H1 (cell line): ENCODE measurements around the gene ANLN. TPM values are rescaled to one million over a fixed set of nuclear protein-coding genes. Genes with fewer than 3 reads are reported as not detected.

ENCODE experiments used
- CTCF ChIA-PET: fragments of 300-600 bp; sonication (Branson Sonifier 250); formaldehyde crosslinking; loops from one replicate; lab custom pipeline; 2021; ENCODE audit not compliant: partially characterized antibody; lab: Charles Lee
- POLR2A ChIA-PET: fragments of 300-600 bp; sonication (Branson Sonifier 250); formaldehyde crosslinking; loops from one replicate; lab custom pipeline; 2021; ENCODE audit warnings: inconsistent platforms; ENCODE audit not compliant: partially characterized antibody; lab: Charles Lee
- DNase-seq, 2 experiments: peaks; one replicate each; pipeline versions ENCODE4 v3.0.0 to v3.0.0-alpha.2; 2010 to 2022; ENCODE audit warnings: low spot score in 2 of 2, low read depth in 1 of 2, mixed read lengths in 1 of 2
- FAIRE-seq: peaks from 2 replicates; lab custom pipeline; 2011; peaks lifted over from hg19 to GRCh38; lab: Jason Lieb, UNC
- H2AFZ ChIP-seq: 2 replicates; pipeline ENCODE4 v1.8.1; 2012; ENCODE audit warnings: low read length, inconsistent platforms
- H2AK5ac ChIP-seq: 2 replicates; pipeline ENCODE4 v1.6.1; 2013; ENCODE audit warnings: low read depth, low read length
- H2BK120ac ChIP-seq: replicated peaks from 2 replicates; pipeline ENCODE3; 2013; ENCODE audit warnings: low read depth, low read length, inconsistent platforms
- H2BK12ac ChIP-seq: 2 replicates; pipeline ENCODE4 v1.6.1; 2013; ENCODE audit warnings: low read depth, low read length
- H2BK15ac ChIP-seq: 2 replicates; pipeline ENCODE4 v1.6.1; 2013; ENCODE audit warnings: low read length
- H2BK20ac ChIP-seq: 2 replicates; pipeline ENCODE4 v1.6.1; 2013; ENCODE audit warnings: low read length
- H2BK5ac ChIP-seq: 2 replicates; pipeline ENCODE4 v1.6.1; 2013; ENCODE audit warnings: low read depth, low read length
- H3K14ac ChIP-seq: 2 replicates; pipeline ENCODE4 v1.6.1; 2013; ENCODE audit warnings: inconsistent platforms; ENCODE audit not compliant: insufficient read length
- H3K18ac ChIP-seq: 2 replicates; pipeline ENCODE4 v1.6.1; 2013; ENCODE audit warnings: low read length; ENCODE audit errors: extremely low read depth
- H3K23ac ChIP-seq: 2 replicates; pipeline ENCODE4 v1.6.1; 2013; ENCODE audit warnings: inconsistent platforms; ENCODE audit not compliant: insufficient read length
- H3K23me2 ChIP-seq: 2 replicates; pipeline ENCODE4 v1.6.1; 2013; ENCODE audit warnings: low read depth, low read length
- H3K27ac ChIP-seq: 2 replicates; pipeline ENCODE4 v1.6.1; 2011; ENCODE audit warnings: low read depth, low read length, inconsistent platforms
- H3K27me3 ChIP-seq, 4 experiments: replicated peaks in 1 of 4; 1 replicate in 1 of 4; 2 replicates in 3 of 4; pipeline versions ENCODE4 v1.6.1 to v1.8.1; 2011 to 2013; ENCODE audit warnings: low read length in 3 of 4, mild to moderate bottlenecking in 3 of 4, inconsistent platforms in 2 of 4, mixed read lengths in 2 of 4, moderate library complexity in 1 of 4; ENCODE audit not compliant: control insufficient read depth in 3 of 4, insufficient read depth in 3 of 4; ENCODE audit errors: extremely low read depth in 1 of 4
- H3K36me3 ChIP-seq, 4 experiments: 2 replicates each; pipeline versions ENCODE4 v1.6.1 to v1.8.1; 2011 to 2013; ENCODE audit warnings: mild to moderate bottlenecking in 4 of 4, low read length in 3 of 4, moderate library complexity in 2 of 4, control low read depth in 1 of 4, inconsistent platforms in 1 of 4; ENCODE audit not compliant: insufficient read depth in 4 of 4, control insufficient read depth in 2 of 4
- H3K4ac ChIP-seq: replicated peaks from 2 replicates; pipeline ENCODE3; 2013; ENCODE audit warnings: low read length, low read depth, mixed read lengths, inconsistent platforms; ENCODE audit not compliant: insufficient read length
- H3K4me1 ChIP-seq, 4 experiments: replicated peaks in 1 of 4; 1 replicate in 1 of 4; 2 replicates in 3 of 4; pipeline versions ENCODE4 v1.6.1 to v1.8.1; 2011 to 2013; ENCODE audit warnings: low read length in 3 of 4, inconsistent platforms in 2 of 4, mixed read lengths in 1 of 4; ENCODE audit not compliant: insufficient read depth in 4 of 4, control insufficient read depth in 3 of 4
- H3K4me2 ChIP-seq, 2 experiments: 2 replicates each; pipeline versions ENCODE4 v1.6.1 to v1.8.1; 2011 to 2013; ENCODE audit warnings: low read depth in 2 of 2, low read length in 2 of 2, control low read depth in 1 of 2, inconsistent platforms in 1 of 2, mild to moderate bottlenecking in 1 of 2; ENCODE audit not compliant: insufficient read depth in 1 of 2
- H3K4me3 ChIP-seq, 4 experiments: fragments of 200-600, 300-600 bp in 1 of 4; sonication (generic), shearing (Covaris generic), sonication (Bioruptor Twin) in 1 of 4; 2 replicates each; pipeline versions ENCODE4 v1.5.1 to v1.8.1; 2011 to 2016; ENCODE audit warnings: low read length in 4 of 4, low read depth in 3 of 4, control low read depth in 2 of 4, inconsistent platforms in 2 of 4, mild to moderate bottlenecking in 2 of 4, mixed read lengths in 1 of 4, moderate library complexity in 1 of 4; ENCODE audit not compliant: insufficient read depth in 2 of 4; ENCODE audit errors: extremely low read depth in 1 of 4
- H3K56ac ChIP-seq: replicated peaks from 2 replicates; pipeline ENCODE3; 2013; ENCODE audit warnings: low read depth, mild to moderate bottlenecking, mixed read lengths, low read length, inconsistent platforms; ENCODE audit not compliant: insufficient read length
- H3K79me1 ChIP-seq: 2 replicates; pipeline ENCODE4 v1.6.1; 2013; ENCODE audit warnings: low read depth, low read length, control low read depth
- H3K79me2 ChIP-seq, 2 experiments: 2 replicates each; pipeline versions ENCODE4 v1.6.1 to v1.8.1; 2012 to 2013; ENCODE audit warnings: low read length in 2 of 2, mild to moderate bottlenecking in 2 of 2, inconsistent platforms in 1 of 2; ENCODE audit not compliant: insufficient read depth in 2 of 2, control insufficient read depth in 1 of 2
- H3K9ac ChIP-seq, 4 experiments: replicated peaks in 1 of 4; 1 replicate in 1 of 4; 2 replicates in 3 of 4; pipeline versions ENCODE4 v1.6.1 to v1.8.1; 2011 to 2013; ENCODE audit warnings: low read depth in 3 of 4, low read length in 3 of 4, control low read depth in 2 of 4, mild to moderate bottlenecking in 2 of 4, moderate library complexity in 2 of 4, inconsistent platforms in 1 of 4; ENCODE audit errors: extremely low read depth in 1 of 4
- H3K9me3 ChIP-seq, 2 experiments: 2 replicates each; pipeline versions ENCODE4 v1.6.1 to v1.8.1; 2012 to 2013; ENCODE audit warnings: mild to moderate bottlenecking in 2 of 2, moderate library complexity in 2 of 2, control low read depth in 1 of 2, inconsistent platforms in 1 of 2, low read depth in 1 of 2, low read length in 1 of 2, mixed read lengths in 1 of 2; ENCODE audit not compliant: insufficient read depth in 2 of 2
- H4K20me1 ChIP-seq, 2 experiments: replicated peaks in 1 of 2; 2 replicates each; pipeline versions ENCODE3 to v1.8.1; 2011 to 2013; ENCODE audit warnings: inconsistent platforms in 2 of 2, low read length in 2 of 2, mild to moderate bottlenecking in 1 of 2; ENCODE audit not compliant: insufficient read depth in 2 of 2, control insufficient read depth in 1 of 2
- H4K5ac ChIP-seq: 2 replicates; pipeline ENCODE4 v1.6.1; 2013; ENCODE audit warnings: low read length, low read depth, mixed read lengths, inconsistent platforms; ENCODE audit not compliant: insufficient read length
- H4K8ac ChIP-seq: 2 replicates; pipeline ENCODE4 v1.8.0; 2013; ENCODE audit warnings: mild to moderate bottlenecking, moderate library complexity, low read length, inconsistent platforms; ENCODE audit not compliant: insufficient read depth; ENCODE audit errors: extremely low read depth
- H4K91ac ChIP-seq: replicated peaks from 2 replicates; pipeline ENCODE3; 2013; ENCODE audit warnings: low read length, mixed read lengths, inconsistent platforms; ENCODE audit not compliant: insufficient read length
- CHD2 ChIP-seq: IDR thresholded peaks from 2 replicates; pipeline ENCODE4 v1.6.1; 2012; ENCODE audit warnings: low read length, improper control_type of control experiment
- EGR1 ChIP-seq: IDR thresholded peaks from 2 replicates; pipeline ENCODE4 v1.6.1; 2011; ENCODE audit warnings: low read depth, low read length, borderline replicate concordance
- GTF2F1 ChIP-seq: IDR thresholded peaks from 2 replicates; pipeline ENCODE4 v1.6.1; 2012; ENCODE audit warnings: low read depth, low read length, improper control_type of control experiment, borderline replicate concordance
- HDAC6 ChIP-seq: IDR thresholded peaks from one replicate; pipeline ENCODE4 v1.7.1; 2012; ENCODE audit warnings: low read depth, mild to moderate bottlenecking, inconsistent platforms, low read length, moderate library complexity
- JUN ChIP-seq: IDR thresholded peaks from 2 replicates; pipeline ENCODE4 v1.6.1; 2011; ENCODE audit warnings: low read depth, mild to moderate bottlenecking, improper control_type of control experiment, low read length
- KDM1A ChIP-seq: fragments of 200-600, 300-600 bp; sonication (generic); IDR thresholded peaks from 2 replicates; pipeline ENCODE4 v1.7.1; 2016; ENCODE audit warnings: mild to moderate bottlenecking, low read length, borderline replicate concordance
- KDM4A ChIP-seq: IDR thresholded peaks from one replicate; pipeline ENCODE4 v1.7.1; 2012; ENCODE audit warnings: low read depth, mild to moderate bottlenecking, moderate library complexity, low read length, inconsistent platforms; ENCODE audit not compliant: severe bottlenecking
- MAFK ChIP-seq: IDR thresholded peaks from 2 replicates; pipeline ENCODE4 v1.6.1; 2012; ENCODE audit warnings: low read depth, mild to moderate bottlenecking, improper control_type of control experiment, low read length
- SIN3A ChIP-seq, 2 experiments: IDR thresholded peaks in 1 of 2; conservative IDR thresholded peaks in 1 of 2; 2 replicates each; pipeline ENCODE4 v1.6.1; 2011 to 2012; ENCODE audit warnings: low read length in 2 of 2, improper control_type of control experiment in 1 of 2, low read depth in 1 of 2, mild to moderate bottlenecking in 1 of 2
- SP2 ChIP-seq: IDR thresholded peaks from 2 replicates; pipeline ENCODE4 v1.6.1; 2012; ENCODE audit warnings: mild to moderate bottlenecking, low read length, inconsistent platforms
- TBP ChIP-seq: IDR thresholded peaks from 2 replicates; pipeline ENCODE4 v1.6.1; 2011; ENCODE audit warnings: low read depth, low read length, improper control_type of control experiment
- polyA plus RNA-seq, 7 experiments: library from polyadenylated mRNA; depleted of rRNA in 3 of 7; stranded (reverse) in 5 of 7; unstranded in 2 of 7; fragments of >200 nt in 5 of 7; fragments of 200-250 nt in 2 of 7; gene quantifications; 1 replicate in 5 of 7; 2 replicates in 1 of 7; 4 replicates in 1 of 7; pipeline versions ENCODE4 v1.2.1 to v1.2.3, GENCODE V29; 2011 to 2013; ENCODE audit warnings: missing spikeins in 2 of 7, mixed read lengths in 2 of 7
- total RNA-seq: library from RNA; stranded (reverse); fragmentation: NEBNext Ultra II Directional; extraction: Animal tissue kit (Norgen Biotek cat#: 25700); gene quantifications from 2 replicates; pipeline ENCODE4 v1.2.1, GENCODE V29; 2021
- TF ChIP-seq, protein P1 (sequence below): IDR thresholded peaks from 2 replicates; pipeline ENCODE4 v1.6.1; 2012; ENCODE audit warnings: low read length, inconsistent platforms

The ANLN gene
- total and polyA plus RNA-seq, 2 of the 8 experiments (the other 6 are each of a cell fraction or from before 2014, with no cell fraction given) = 18.5 to 90.1 TPM

DNA sequence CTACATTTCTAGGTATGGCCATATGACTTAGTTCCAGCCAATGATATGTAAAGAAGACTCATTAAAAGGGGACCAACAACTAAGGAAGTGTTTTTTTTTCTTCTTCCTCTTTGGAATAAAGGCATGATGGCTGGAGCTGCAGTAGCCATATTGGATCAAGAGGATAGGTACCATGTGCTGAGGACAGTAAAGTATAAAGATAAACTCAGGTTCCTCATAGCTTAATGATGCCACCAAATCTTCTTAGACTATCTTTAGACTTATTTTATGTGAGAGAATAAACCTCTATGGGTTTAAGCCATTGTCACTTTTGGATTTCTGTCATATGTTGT lies 85.3 kb downstream of the ANLN start:
- H2AFZ ChIP-seq = no peak overlapping the region
- no peak overlapping the region for H3K4me2 ChIP-seq
- H3K23me2 ChIP-seq = no peaks in the 10 kb centered on the region
- H2BK15ac ChIP-seq = no peak overlapping the region
- no peak overlapping the region for H3K4ac ChIP-seq
- H3K27me3 ChIP-seq = no peaks in the 10 kb centered on the region
- no peak overlapping the region for H3K23ac ChIP-seq
- no peaks in the 10 kb centered on the region for H3K79me1 ChIP-seq
- no peak overlapping the region for H4K5ac ChIP-seq
- FAIRE-seq (no peak), DNase-seq (no peak)
- H4K91ac ChIP-seq = no peak overlapping the region
- no peaks in the 10 kb centered on the region for H3K4me1 ChIP-seq
- H3K36me3 ChIP-seq = no peaks in the 10 kb centered on the region
- H3K9ac ChIP-seq = no peak overlapping the region
- no peaks in the 10 kb centered on the region for H3K9me3 ChIP-seq
- no peak overlapping the region for H3K56ac ChIP-seq
- H2BK120ac ChIP-seq = no peak overlapping the region
- no peak overlapping the region for H3K18ac ChIP-seq
- H2BK12ac ChIP-seq = no peak overlapping the region
- ChIA-PET CTCF (interaction anchor here (0.8 to 9.4 kb wide), 12 partner anchors 13 to 726 kb away, joined by 3 to 75 read pairs (median 4); no protein-coding TSS in a partner anchor), POLR2A (no interaction called here)
- no peak for TF ChIP-seq SIN3A (conservative IDR thresholded peaks at IDR 0.05 in 1 of 2, IDR thresholded peaks at IDR 0.05 in 1 of 2; ENCODE audit: low read depth in 1 of 2, low read length in 2 of 2)
- TF ChIP-seq GTF2F1 = no peak
- TF ChIP-seq, protein P1, sequence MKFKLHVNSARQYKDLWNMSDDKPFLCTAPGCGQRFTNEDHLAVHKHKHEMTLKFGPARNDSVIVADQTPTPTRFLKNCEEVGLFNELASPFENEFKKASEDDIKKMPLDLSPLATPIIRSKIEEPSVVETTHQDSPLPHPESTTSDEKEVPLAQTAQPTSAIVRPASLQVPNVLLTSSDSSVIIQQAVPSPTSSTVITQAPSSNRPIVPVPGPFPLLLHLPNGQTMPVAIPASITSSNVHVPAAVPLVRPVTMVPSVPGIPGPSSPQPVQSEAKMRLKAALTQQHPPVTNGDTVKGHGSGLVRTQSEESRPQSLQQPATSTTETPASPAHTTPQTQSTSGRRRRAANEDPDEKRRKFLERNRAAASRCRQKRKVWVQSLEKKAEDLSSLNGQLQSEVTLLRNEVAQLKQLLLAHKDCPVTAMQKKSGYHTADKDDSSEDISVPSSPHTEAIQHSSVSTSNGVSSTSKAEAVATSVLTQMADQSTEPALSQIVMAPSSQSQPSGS = no peak
- TF ChIP-seq MAFK = no peak
- no peak for TF ChIP-seq JUN
- no peak for TF ChIP-seq HDAC6
- TF ChIP-seq KDM4A = no peak
- no peak for TF ChIP-seq CHD2
- TF ChIP-seq SP2 = no peak
- no peak for TF ChIP-seq KDM1A
- TF ChIP-seq EGR1 = no peak
- no peak for TF ChIP-seq TBP
- H3K4me3 ChIP-seq = no peak overlapping the region
- H2BK5ac ChIP-seq = no peak overlapping the region
- no peak overlapping the region for H2AK5ac ChIP-seq
- peaks cover 0 to 1% of the 10 kb centered on the region in 2 experiments for H4K20me1 ChIP-seq
- H3K14ac ChIP-seq = no peak overlapping the region
- no peak overlapping the region for H4K8ac ChIP-seq
- H2BK20ac ChIP-seq = no peak overlapping the region
- no peak overlapping the region for H3K27ac ChIP-seq
- H3K79me2 ChIP-seq = no peaks in the 10 kb centered on the region
